AG10803 (cell line): ENCODE measurements around the gene DDX54.
"Not testable (repeated sequence)": the region's sequence is repeated elsewhere in the genome, so short reads cannot be mapped to it uniquely, and the experiment has no call there.

ENCODE experiments used
- DNase-seq: peaks from one replicate; pipeline ENCODE4 v3.0.0; 2010; ENCODE audit warnings: low read depth
- H3K4me3 ChIP-seq: 2 replicates; pipeline ENCODE4 v1.5.1; 2011; ENCODE audit warnings: mild to moderate bottlenecking, low read length, control low read depth
- TF ChIP-seq, protein P1 (sequence below): conservative IDR thresholded peaks from 2 replicates; pipeline ENCODE4 v1.5.1; 2011; ENCODE audit warnings: mild to moderate bottlenecking, low read length, control low read depth, inconsistent platforms

DDX54 gene

DNA sequence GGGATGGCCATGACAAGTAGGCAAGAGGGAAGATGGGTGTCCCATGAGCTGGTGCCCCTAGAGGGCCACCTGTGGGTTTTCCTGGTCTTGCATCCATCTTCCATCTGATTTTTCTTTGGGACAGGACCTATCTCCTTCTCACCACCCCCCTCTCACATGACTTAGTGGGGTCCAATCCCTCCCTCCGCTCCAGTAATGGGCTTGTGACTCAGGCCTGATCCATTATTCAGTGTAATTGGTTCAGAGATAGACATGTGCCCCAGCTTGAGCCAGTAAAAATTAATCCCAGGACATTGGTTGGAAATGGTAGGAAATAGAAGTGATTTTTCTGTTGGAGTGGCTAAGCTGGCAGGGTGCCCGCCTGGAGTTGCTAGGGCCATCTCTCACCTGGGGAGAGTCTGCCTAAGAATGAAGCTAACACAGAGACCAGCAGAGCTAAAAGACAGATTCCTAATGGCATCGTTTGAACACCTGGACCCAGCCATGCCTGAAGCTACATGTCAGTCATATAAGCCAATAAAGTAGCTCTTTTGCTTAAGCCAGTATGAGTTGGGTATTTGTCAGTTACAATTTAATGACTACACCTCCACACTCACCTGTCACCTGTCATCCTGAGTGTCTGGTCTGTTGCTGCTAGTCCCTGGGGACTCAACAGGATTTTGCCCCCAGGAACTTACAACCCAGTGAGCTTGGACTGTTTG lies 64.5 kb downstream of the DDX54 start:
- no peak overlapping the region for H3K4me3 ChIP-seq
- TF ChIP-seq, protein P1, sequence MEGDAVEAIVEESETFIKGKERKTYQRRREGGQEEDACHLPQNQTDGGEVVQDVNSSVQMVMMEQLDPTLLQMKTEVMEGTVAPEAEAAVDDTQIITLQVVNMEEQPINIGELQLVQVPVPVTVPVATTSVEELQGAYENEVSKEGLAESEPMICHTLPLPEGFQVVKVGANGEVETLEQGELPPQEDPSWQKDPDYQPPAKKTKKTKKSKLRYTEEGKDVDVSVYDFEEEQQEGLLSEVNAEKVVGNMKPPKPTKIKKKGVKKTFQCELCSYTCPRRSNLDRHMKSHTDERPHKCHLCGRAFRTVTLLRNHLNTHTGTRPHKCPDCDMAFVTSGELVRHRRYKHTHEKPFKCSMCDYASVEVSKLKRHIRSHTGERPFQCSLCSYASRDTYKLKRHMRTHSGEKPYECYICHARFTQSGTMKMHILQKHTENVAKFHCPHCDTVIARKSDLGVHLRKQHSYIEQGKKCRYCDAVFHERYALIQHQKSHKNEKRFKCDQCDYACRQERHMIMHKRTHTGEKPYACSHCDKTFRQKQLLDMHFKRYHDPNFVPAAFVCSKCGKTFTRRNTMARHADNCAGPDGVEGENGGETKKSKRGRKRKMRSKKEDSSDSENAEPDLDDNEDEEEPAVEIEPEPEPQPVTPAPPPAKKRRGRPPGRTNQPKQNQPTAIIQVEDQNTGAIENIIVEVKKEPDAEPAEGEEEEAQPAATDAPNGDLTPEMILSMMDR, result no peak
- DNase-seq, result no peak

DNA sequence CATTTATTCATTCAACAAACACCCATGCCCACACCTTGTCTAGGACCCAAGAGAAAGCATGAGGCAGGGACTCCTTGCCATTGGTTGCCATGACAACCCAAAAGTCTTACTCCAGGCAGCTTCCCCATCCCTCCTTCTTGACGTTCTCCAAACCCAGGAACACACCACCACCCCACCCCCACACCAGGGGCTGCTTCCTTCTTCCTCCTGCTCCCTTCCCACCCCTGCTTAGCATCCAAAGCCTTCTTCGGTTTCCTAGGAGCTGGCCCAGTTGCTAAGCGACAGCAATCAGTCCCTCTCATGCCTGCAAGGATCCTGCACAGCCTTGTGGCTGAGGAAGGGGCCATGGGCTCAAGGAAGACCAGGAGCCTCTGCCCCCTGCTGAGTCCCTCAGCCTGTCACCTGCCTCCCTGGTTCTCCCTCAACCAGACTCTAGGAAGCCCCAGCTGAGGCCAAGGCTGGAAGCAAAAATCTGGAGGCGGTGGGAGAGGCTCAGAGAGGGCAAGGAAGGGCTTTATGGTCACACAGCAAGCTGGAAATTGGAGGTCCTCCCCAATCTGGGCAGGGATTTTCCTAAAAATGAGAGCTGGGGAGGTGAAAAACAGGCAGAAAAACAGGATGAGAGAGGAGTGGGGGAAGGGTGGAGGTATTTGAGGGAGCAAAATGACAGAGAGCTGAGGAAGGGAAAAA lies 65.2 kb downstream of the DDX54 start:
- no peak for DNase-seq
- TF ChIP-seq, protein P1, result no peak
- H3K4me3 ChIP-seq, result no peak overlapping the region

DNA sequence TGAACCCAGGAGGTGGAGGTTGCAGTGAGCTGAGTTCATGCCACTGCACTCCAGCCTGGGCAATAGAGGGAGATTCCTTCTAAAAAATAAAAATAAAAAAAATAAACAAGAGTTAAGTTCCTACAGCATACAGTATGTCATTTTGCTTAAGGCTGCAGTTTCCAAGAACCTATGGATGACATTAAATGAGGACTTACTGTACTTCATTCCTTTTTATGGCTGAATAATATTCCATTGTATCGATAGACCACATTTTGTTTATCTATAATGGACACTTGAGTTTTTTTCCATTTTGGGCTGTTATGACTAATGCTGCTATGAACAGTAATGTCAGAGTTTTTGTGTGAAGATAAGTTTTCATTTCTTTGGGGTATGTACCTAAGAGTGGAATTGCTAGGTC lies 67.1 kb downstream of the DDX54 start:
- no peak overlapping the region for H3K4me3 ChIP-seq
- TF ChIP-seq, protein P1, result no peak
- DNase-seq, result no peak

DNA sequence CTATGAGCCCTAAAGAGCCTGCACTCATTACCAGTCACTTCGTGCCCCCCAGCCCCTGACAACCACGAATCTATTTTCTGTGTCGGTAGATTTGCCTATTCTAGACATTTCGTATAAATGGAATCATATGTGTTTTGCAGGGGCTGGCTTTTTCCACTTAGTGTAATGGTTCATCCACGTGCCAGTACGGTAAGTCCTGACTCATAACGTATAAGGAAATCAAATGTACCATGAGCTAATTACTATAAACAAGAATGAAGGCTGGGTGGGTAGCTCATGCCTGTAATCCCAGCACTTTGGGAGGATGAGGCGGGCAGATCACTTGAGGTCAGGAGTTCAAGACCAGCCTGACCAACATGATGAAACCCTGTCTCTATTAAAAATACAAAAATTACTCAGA lies 67.6 kb downstream of the DDX54 start:
- not testable (repeated sequence) for H3K4me3 ChIP-seq, DNase-seq

DNA sequence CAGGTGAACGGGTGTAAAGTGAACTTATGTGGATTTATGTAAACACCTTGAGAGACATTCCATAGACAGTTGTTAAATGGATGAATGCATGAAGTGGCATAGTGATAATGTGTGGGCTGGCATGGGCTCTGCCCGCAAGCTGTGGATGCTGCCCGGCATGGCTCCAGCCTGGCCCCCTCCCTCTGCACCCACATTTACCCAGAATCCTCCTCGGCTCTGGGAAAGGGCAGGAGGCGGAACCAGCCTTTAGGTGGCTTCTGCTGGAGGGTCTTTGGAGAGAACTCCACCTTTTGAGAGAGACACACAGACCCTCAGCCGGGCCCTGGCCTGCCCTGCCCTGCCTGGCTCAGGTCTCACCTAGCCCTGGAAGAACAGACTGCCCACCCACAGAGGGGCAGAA lies 68.4 kb downstream of the DDX54 start:
- H3K4me3 ChIP-seq, result no peak overlapping the region
- DNase-seq, result no peak
- TF ChIP-seq, protein P1, result no peak

DNA sequence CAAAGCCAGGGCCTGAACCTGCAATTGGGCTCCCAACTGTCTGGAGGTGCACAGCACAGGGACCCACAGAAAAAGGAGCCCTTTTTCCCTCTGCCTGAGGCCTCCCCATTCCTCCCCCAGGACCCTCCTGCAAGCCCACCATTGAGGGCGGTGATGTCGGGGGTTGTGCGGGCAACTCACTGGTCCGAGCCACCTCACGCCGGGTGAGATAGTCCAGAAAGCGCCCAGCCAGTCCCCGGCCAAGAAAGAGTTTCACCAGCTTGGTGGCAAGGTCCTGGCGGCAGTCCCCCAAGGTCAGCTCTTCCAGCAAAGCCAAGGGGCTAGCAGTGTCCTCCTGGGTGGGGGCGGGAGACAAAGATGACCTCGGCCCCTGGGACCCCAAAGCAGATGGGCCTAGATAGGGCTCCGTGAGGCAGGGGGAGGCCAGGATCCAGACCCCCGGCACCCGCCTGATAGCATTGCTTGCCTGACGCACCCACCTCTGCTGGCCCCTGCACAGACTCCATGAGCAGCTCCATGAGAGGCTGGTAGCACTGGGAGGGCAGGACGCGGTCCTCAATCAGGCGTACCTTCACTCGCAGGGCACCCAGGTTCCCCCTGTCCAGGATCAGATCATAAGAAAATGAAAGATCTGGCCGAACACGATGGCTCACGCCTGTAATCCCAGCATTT lies 69.7 kb downstream of the DDX54 start:
- TF ChIP-seq, protein P1, result no peak
- no peak overlapping the region for H3K4me3 ChIP-seq
- no peak for DNase-seq

DNA sequence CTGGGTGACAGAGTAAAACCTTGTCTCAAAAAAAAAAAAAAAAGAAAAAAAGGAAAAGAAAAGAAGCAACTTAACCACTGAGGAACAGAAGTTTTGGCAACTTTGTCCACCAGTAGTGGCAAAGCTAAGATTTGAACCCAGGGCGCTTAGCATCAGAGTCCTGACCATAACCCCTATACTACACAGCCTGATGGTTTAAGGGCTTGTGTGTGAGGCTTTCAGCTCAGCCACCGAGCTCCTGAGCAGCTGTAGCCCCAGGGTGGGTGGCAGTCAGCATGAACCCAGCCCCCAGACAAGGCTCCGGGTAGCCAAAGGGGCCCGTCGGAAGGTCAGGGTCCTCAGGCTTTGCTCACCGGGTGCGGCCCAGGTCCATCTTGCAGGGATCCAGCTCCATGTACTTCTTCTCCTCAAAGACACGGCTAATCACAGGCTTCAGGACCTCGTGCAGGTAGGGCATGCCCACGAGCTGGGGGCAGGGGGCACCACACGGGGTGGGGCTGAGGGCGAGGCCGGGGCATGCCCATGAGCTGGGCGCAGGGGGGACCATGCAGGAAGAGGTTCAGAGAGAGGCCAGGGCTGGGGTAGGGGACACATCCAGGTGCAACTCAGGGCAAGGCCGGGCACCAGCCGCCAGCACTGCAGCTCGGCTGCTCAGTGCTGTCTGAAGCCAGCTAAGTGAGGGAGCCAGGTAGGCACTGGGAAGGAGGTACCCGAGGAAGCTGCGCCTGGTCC lies 70.7 kb downstream of the DDX54 start:
- TF ChIP-seq, protein P1, result no peak
- no peak for DNase-seq
- H3K4me3 ChIP-seq, result no peak overlapping the region
